HCT116 (cell line): Measurements from ENCODE around the gene TBCD. TPM values are rescaled to one million over a fixed set of nuclear protein-coding genes. Genes with fewer than 3 reads are reported as not detected.

Experiments
- ATAC-seq: fragments of 200-7000 bp; cut with Tn5 transposase; 2 replicates; pipeline ENCODE4 v1.9.1; 2020; ENCODE audit warnings: mild to moderate bottlenecking, moderate library complexity
- BruUV-seq: library from RNA; stranded (reverse); fragments of 400-500 nt; replicated peaks from 2 replicates; lab custom pipeline; 2021; lab: Mats Ljungman, UMichigan
- CTCF ChIA-PET: fragments of 300-600 bp; sonication (Branson Sonifier 250); formaldehyde crosslinking; loops from one replicate; lab custom pipeline; 2021; ENCODE audit warnings: antibody characterized with exemption; lab: Charles Lee
- POLR2A ChIA-PET: fragments of 300-600, 350-600 bp; sonication (Branson Sonifier 250); formaldehyde crosslinking; loops from one replicate; lab custom pipeline; 2021; ENCODE audit warnings: antibody characterized with exemption; lab: Charles Lee
- RAD21 ChIA-PET, 2 experiments: fragments of 300-600 bp; sonication (Branson Sonifier 250); formaldehyde crosslinking; loops; one replicate each; lab custom pipeline; 2023; ENCODE audit warnings: low total read pairs in 2 of 2; ENCODE audit not compliant: uncharacterized antibody in 2 of 2, unreplicated experiment in 2 of 2, low non-redundant PET in 1 of 2; lab: Charles Lee
- DNase-seq: peaks from one replicate; pipeline ENCODE4 v3.0.0-alpha.2; 2010; ENCODE audit warnings: low read depth, low spot score
- H2AFZ ChIP-seq: fragments of 200-600 bp; shearing (Covaris generic), sonication (generic); 2 replicates; pipeline ENCODE4 v1.6.1; 2017; ENCODE audit warnings: low read depth, mixed run types, mixed read lengths, antibody characterized with exemption, low read length; ENCODE audit not compliant: poor library complexity, severe bottlenecking
- H3K27ac ChIP-seq: 2 replicates; pipeline ENCODE4 v1.5.1; 2012; ENCODE audit warnings: low read depth, low read length
- H3K27me3 ChIP-seq: fragments of 200-600 bp; sonication (generic); 2 replicates; pipeline ENCODE4 v1.6.1; 2016; ENCODE audit warnings: mixed run types, low read length, mixed read lengths; ENCODE audit not compliant: insufficient read depth
- H3K36me3 ChIP-seq, 2 experiments: fragments of 200-500 bp in 1 of 2; fragments of 200-600 bp in 1 of 2; sonication (Bioruptor generic) in 1 of 2; sonication (generic) in 1 of 2; 2 replicates each; pipeline versions ENCODE4 v1.5.1 to v1.6.1; 2014 to 2016; ENCODE audit warnings: low read length in 2 of 2, inconsistent platforms in 1 of 2, mixed read lengths in 1 of 2, mixed run types in 1 of 2; ENCODE audit not compliant: insufficient read depth in 2 of 2, control insufficient read depth in 1 of 2
- H3K4me1 ChIP-seq, 2 experiments: fragments of 200-600 bp in 1 of 2; sonication (generic) in 1 of 2; 2 replicates each; pipeline versions ENCODE4 v1.5.1 to v1.6.1; 2012 to 2017; ENCODE audit warnings: low read length in 2 of 2, inconsistent platforms in 1 of 2, mild to moderate bottlenecking in 1 of 2, mixed read lengths in 1 of 2, mixed run types in 1 of 2, moderate library complexity in 1 of 2; ENCODE audit not compliant: insufficient read depth in 2 of 2, control insufficient read depth in 1 of 2
- H3K4me2 ChIP-seq: fragments of 200-600 bp; sonication (generic); 2 replicates; pipeline ENCODE4 v1.6.1; 2017; ENCODE audit warnings: mixed run types, low read length, mixed read lengths
- H3K4me3 ChIP-seq, 2 experiments: fragments of 200-600 bp in 1 of 2; sonication (generic) in 1 of 2; replicated peaks in 1 of 2; 2 replicates each; pipeline ENCODE4 v1.5.1; 2011 to 2016; ENCODE audit warnings: low read length in 2 of 2, control low read depth in 1 of 2, low read depth in 1 of 2, mild to moderate bottlenecking in 1 of 2, mixed read lengths in 1 of 2, mixed run types in 1 of 2
- H3K79me2 ChIP-seq: fragments of 200-600 bp; sonication (generic); 2 replicates; pipeline ENCODE4 v1.6.1; 2017; ENCODE audit warnings: mild to moderate bottlenecking, mixed run types, low read length, moderate library complexity, mixed read lengths; ENCODE audit not compliant: insufficient read depth
- H3K9ac ChIP-seq: fragments of 200-600 bp; sonication (generic); 2 replicates; pipeline ENCODE4 v1.6.1; 2016; ENCODE audit warnings: low read length, mixed read lengths
- H3K9me2 ChIP-seq: fragments of 200-600 bp; sonication (generic), shearing (Covaris generic); 2 replicates; pipeline ENCODE4 v1.6.1; 2017; ENCODE audit warnings: mixed run types, mild to moderate bottlenecking, moderate library complexity; ENCODE audit not compliant: insufficient read depth
- H3K9me3 ChIP-seq, 2 experiments: fragments of 200-500 bp in 1 of 2; fragments of 200-600 bp in 1 of 2; sonication (Bioruptor generic) in 1 of 2; sonication (generic) in 1 of 2; 2 replicates each; pipeline ENCODE4 v1.6.1; 2014 to 2017; ENCODE audit warnings: low read length in 2 of 2, mixed read lengths in 2 of 2, inconsistent platforms in 1 of 2, low read depth in 1 of 2, mild to moderate bottlenecking in 1 of 2, mixed run types in 1 of 2, moderate library complexity in 1 of 2; ENCODE audit not compliant: control insufficient read depth in 1 of 2, insufficient read depth in 1 of 2
- H4K20me1 ChIP-seq: fragments of 200-600 bp; sonication (generic), shearing (Covaris generic); 2 replicates; pipeline ENCODE4 v1.6.1; 2017; ENCODE audit warnings: mixed run types, mild to moderate bottlenecking, moderate library complexity; ENCODE audit not compliant: insufficient read depth
- CBX3 ChIP-seq: IDR thresholded peaks from 2 replicates; pipeline ENCODE4 v1.6.1; 2012; ENCODE audit warnings: low read depth
- CTCF ChIP-seq, 3 experiments: fragments of 200-600 bp in 1 of 3; sonication (generic) in 1 of 3; IDR thresholded peaks in 2 of 3; conservative IDR thresholded peaks in 1 of 3; 2 replicates each; pipeline ENCODE4 v1.5.1; 2012 to 2017; ENCODE audit warnings: low read depth in 2 of 3, low read length in 2 of 3, antibody characterized with exemption in 1 of 3, borderline replicate concordance in 1 of 3, control low read depth in 1 of 3, mild to moderate bottlenecking in 1 of 3, mixed read lengths in 1 of 3, mixed run types in 1 of 3, moderate library complexity in 1 of 3; ENCODE audit not compliant: insufficient read depth in 1 of 3
- EGR1 ChIP-seq: IDR thresholded peaks from 2 replicates; pipeline ENCODE4 v1.6.1; 2012; ENCODE audit warnings: low read depth
- ELF1 ChIP-seq: IDR thresholded peaks from 2 replicates; pipeline ENCODE4 v1.6.1; 2012; ENCODE audit warnings: low read depth, borderline replicate concordance
- EZH2phosphoT487 ChIP-seq: fragments of 200-600 bp; IDR thresholded peaks from 2 replicates; pipeline ENCODE4 v1.6.1; 2018; ENCODE audit warnings: antibody characterized with exemption, borderline replicate concordance
- JUND ChIP-seq: IDR thresholded peaks from 2 replicates; pipeline ENCODE4 v1.6.1; 2012
- MAX ChIP-seq: IDR thresholded peaks from 2 replicates; pipeline ENCODE4 v1.6.1; 2012
- POLR2A ChIP-seq: IDR thresholded peaks from 2 replicates; pipeline ENCODE4 v1.7.0; 2011; ENCODE audit warnings: borderline replicate concordance; ENCODE audit not compliant: insufficient read depth, insufficient read length; ENCODE audit errors: extremely low read depth
- POLR2AphosphoS5 ChIP-seq: IDR thresholded peaks from 2 replicates; pipeline ENCODE4 v1.6.1; 2011; ENCODE audit warnings: mild to moderate bottlenecking, low read depth, low read length, moderate library complexity
- RAD21 ChIP-seq: IDR thresholded peaks from 2 replicates; pipeline ENCODE4 v1.6.1; 2012; ENCODE audit warnings: low read depth, mild to moderate bottlenecking
- REST ChIP-seq: IDR thresholded peaks from 2 replicates; pipeline ENCODE4 v1.6.1; 2012; ENCODE audit warnings: low read depth
- YY1 ChIP-seq: IDR thresholded peaks from 2 replicates; pipeline ENCODE4 v1.6.1; 2011; ENCODE audit warnings: low read length, low read depth, moderate library complexity, mild to moderate bottlenecking; ENCODE audit not compliant: insufficient replicate concordance; ENCODE audit errors: extremely low read depth
- ZFX ChIP-seq: fragments of 450-650 bp; IDR thresholded peaks from 2 replicates; pipeline ENCODE4 v1.6.1; 2017
- ZNF274 ChIP-seq: fragments of 200-500 bp; sonication (Bioruptor generic); IDR thresholded peaks from 2 replicates; pipeline ENCODE4 v1.6.1; 2014; ENCODE audit warnings: mild to moderate bottlenecking, low read depth, low read length, inconsistent platforms
- intact Hi-C: fragments of 100-400 bp; cut with micrococcal nuclease; formaldehyde crosslinking; loops from 2 replicates; pipeline ENCODE4 v1.10.0; 2022
- total RNA-seq: library from RNA; stranded (reverse); gene quantifications from one replicate; pipeline ENCODE4 v1.2.1, GENCODE V29; 2021; ENCODE audit not compliant: unreplicated experiment

Gene TBCD
- total RNA-seq, 1 experiment from 2014 or later: 152 TPM

GRCh38 chr17:82797061-82797460, 45.2 kb downstream of the TBCD start:
- ATAC-seq: no peak
- H3K4me3 ChIP-seq: no peak overlapping the region
- H3K27ac ChIP-seq: no peak overlapping the region
- CTCF ChIA-PET: no interaction called here
- no peaks in the 10 kb centered on the region for H3K9me3 ChIP-seq
- RAD21 ChIA-PET: no interaction called here
- H3K4me2 ChIP-seq: no peak overlapping the region
- TF ChIP-seq ELF1 (no peak), ZNF274 (no peak), JUND (no peak), REST (no peak), CBX3 (no peak), EGR1 (no peak), RAD21 (no peak), POLR2AphosphoS5 (no peak), EZH2phosphoT487 (no peak), YY1 (no peak), CTCF (IDR thresholded peaks at IDR 0.05 in 2 of 3, conservative IDR thresholded peaks at IDR 0.05 in 1 of 3; ENCODE audit: borderline replicate concordance in 1 of 3, insufficient read depth in 1 of 3, low read depth in 2 of 3, low read length in 2 of 3) (no peak), POLR2A (no peak), MAX (no peak), ZFX (no peak)
- TF ChIP-seq, all 23 proteins: peak for 0
- Histone ChIP-seq H2AFZ (no peak overlapping the region), H3K4me1 (no peaks in the 10 kb centered on the region), H4K20me1 (0 out of 2 replicates have a peak, but pooled peaks cover under 1% of the 10 kb centered on the region), H3K79me2 (peaks cover 44% of the 10 kb centered on the region), H3K9me2 (no peaks in the 10 kb centered on the region), H3K36me3 (peaks cover 3 to 17% of the 10 kb centered on the region in 2 experiments; a peak in 2 of 4 replicates), H3K27me3 (no peaks in the 10 kb centered on the region), H3K9ac (no peak overlapping the region)
- intact Hi-C loops: no loop called here
- BruUV-seq: no TSS peak
- POLR2A ChIA-PET: no interaction called here
- DNase-seq: no peak
